HG03469 (cell line): ENCODE measurements around the gene LIPT2.
"Not testable (repeated sequence)": the region's sequence is repeated elsewhere in the genome, so short reads cannot be mapped to it uniquely, and the experiment has no call there.

ENCODE experiments used
- ATAC-seq: cut with Tn5 transposase; IDR thresholded peaks from one replicate; pipeline ENCODE4 v1.9.1; 2021; ENCODE audit warnings: mild to moderate bottlenecking, moderate library complexity, moderate number of reproducible peaks; ENCODE audit not compliant: unreplicated experiment

Gene LIPT2

DNA sequence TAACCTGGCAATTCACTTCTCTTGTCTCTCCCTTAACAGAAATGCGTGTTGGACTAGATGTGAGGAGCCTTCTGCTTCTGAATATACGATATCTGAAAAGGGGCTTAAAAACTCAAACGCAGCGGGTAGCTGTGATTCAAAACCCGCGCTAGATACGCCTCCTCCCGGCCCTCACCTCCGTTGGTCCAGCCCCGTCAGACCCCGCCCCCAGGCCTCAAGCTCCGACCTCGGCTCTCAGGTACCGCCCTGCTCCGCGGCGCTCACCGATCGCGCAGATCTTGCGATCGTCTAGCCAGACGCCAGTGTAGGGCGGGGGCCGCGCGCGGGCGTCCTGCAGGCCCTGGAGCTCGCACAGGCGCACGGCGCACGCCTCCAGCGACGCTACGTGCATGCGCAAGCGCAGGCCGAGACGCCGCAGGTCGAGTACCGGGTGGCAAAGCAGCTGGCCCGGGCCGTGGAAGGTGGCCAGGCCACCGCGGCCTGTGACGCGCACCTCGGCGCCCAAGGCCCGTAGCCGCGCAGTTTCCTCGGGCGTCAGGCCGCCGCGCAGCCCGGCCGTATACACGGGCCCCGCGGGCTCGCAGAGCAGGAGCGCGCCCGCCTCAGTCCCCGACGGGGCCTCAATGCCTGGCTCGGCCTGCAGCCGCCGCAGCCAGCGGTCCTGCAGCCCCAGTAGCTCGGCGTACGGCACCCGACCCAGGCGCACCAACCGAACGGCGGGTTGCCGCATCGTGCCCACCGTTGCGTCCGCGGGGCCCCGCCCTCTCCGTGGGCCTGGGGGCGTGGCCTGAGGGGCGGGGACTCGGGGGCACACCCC lies at the start of gene LIPT2:
Gene LIPT2 (minus strand): TSS at position 751 of the 817 bp plus-strand sequence. CDS start 21 bp downstream, at position 730.
- ATAC-seq: peak; percentile 88

DNA sequence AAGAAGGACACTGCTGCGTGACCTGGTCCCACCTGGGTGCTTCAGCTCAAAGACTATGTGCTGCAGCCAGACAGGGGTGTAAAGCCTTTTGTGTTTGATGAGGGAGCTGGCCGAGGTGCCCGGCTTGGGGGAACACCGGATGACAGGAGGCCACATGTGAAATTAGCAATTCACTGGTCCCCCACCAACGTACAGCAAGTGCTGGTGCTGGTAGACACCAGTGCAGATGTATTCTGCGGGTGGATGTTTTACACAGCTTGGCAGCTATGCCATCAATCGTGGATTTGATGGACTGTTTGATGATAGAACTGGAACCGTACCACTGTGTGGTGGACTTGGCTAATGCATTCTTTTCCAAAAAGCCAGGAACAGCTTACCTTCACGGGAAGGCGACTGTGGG lies 47.9 kb upstream of the LIPT2 start:
- ATAC-seq: no peak

DNA sequence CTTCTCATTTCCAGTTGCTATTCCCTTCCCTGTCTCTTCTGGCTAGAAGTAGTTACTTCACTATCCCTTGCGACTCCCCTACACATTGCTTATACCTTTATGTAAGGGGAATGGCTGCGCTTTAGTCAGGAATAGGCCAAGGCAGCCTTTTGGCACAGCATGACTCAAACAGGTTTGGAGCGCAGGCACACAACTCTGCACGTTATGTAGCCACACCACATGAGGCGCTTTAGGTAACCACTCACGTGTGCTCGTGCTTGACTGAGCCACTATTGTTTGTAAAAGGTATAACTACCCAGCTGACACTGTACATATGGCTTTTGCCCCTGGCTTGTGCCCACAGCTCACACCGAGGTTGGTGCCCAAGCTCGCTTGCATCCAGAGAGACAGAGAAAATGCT lies 46.7 kb upstream of the LIPT2 start:
- no peak for ATAC-seq

DNA sequence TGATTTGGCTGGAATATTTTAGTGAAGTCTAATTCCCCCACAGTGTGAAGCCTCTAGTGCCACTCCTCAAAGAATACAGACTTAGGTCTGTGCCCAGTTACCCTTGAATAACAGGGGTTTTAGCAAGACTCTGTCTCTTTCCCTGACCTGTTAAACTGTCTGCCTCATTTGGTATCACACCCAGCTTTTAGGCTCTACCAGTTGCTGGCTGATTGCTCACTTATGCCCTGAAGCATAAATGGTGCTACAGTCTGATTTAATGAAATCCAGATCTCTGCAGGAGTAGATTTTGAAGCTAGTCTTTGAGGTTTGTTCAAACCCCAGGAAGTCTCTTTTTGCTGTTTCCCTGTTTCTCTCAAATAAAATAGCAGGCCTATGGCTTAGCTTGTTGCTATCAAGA lies 45.2 kb upstream of the LIPT2 start:
- ATAC-seq: no peak

DNA sequence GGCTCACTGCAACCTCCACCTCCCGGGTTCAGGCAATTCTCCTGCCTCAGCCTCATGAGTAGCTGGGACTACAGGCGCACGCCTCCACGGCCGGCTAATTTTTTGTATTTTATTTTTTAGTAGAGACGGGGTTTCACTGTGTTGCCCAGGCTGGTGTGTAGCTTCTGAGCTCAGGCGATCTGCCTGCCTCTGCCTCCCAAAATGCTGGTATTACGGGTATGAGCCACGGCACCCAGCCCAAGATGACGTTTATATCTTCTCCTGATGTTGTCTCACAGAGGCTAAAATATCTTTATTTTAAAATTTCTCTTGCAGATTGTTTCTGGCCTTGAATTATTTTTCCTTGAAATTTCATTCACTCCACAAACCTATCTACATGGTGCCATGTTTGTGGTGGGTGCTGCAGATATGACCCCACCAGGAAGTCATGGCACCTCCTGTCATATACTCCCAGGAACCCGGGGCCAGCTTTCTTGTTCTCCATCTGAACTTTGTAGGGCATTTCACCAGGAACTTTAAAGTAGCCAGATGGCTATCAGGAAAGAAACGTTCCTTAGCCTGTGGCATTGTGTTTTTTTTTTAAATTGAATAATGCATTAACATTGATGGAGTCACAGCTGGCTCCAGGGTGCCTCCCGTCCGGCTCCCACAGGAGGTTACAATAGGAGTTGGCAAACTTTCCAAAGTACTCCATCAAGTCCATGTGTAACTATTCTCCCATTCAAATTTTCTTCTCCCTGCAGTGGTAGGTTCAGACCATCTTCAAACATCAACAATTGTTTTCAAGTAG lies 42.0 kb upstream of the LIPT2 start:
- no peak for ATAC-seq

DNA sequence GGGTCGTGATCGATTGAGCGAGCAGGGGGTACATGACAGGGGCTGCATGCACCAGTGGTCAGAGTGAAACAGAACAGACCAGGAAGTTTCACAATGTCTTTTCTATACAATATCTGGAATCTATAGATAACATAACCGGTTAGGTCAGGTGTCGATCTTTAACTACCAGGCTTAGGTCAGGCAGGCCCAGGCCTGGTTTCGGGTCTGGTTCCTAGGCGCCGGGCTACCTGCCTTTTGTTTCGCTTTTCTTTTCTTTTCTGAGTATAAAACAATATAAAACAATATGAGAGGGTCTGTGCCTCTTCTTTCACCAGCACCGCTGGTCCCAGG lies 41.4 kb upstream of the LIPT2 start:
- not testable (repeated sequence) for ATAC-seq

DNA sequence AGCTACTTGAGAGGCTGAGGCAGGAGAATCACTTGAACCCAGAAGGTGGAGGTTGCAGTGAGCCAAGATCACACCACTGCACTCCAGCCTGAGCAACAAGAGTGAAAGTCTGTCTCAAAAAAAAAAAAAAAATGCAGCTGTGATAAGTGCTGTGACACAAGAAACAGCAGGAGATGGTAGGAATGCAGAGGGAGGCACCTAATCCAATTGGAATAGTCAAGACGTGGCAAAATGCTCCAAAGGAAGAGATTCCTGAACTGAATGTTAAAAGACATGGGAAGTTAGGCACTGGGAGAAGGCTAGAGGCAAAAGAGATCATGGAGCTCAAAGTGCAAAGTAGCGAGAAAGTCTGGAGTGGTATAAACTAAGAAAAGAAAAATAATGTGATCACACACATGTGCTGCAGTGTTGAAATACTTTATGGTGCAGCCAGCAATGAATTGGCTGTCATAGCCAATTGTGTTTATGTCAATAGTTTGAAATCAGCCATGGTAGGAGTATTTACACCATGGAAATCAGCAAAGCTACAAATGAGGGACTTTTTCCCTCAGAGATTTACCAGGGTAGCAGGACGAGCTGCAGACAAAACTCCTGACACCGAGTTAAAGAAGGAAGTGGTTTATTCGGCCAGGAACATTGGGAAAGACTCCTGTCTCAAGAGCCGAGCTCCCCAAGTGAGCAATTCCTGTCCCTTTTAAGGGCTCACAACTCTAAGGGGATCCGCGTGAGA lies 40.9 kb upstream of the LIPT2 start:
- no peak for ATAC-seq

DNA sequence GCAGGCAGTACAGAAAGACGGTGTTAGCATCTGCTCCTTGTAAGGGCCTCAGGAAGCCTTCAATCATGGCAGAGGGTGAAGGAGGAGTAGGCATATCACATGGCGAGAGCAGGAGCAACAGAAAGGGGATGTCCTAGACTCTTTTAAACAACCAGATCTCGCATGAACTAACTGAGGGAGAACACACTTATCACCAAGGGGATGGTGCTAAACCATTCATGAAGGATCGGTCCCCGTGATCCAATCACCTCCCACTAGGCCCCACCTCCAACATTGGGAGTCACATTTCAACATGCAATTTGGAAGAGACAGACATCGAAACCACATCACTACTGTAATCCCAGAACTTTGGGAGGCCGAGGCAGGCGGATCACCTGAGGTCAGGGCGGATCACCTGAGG lies 39.9 kb upstream of the LIPT2 start:
- ATAC-seq: no peak

DNA sequence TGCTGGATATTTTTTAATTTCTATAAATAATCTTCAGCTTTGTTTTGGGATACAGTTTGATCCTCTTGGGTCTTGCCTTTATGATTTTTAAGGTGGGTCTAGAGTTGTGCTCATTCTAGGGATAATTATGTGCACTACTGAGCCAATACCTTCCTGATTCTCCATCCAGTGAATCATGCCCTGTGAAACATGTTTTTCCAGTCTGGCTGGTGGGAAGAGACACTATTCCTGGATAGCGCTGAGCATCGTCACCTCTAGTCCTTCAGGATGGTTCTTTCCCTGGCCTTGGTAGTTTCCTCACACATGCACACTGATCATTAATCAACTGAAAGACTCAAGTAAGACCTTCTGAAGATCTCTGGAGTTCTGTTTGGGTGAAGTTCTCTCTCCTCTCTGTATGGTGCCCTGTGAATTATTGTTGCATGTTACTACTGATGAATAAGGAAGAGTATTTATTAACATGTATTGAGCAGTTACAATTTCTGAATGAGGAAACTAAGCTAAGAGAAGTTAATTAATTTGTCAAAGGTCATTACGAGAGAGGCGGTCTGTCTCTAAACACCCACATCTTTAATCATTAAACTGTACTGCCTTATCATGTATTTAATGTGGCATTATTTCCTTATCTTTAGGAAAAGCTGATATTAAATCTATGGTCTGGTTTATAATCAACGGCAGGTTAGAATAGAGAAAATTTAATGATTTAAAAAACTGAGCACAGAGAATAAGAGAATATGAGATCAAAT lies 39.1 kb upstream of the LIPT2 start:
- no peak for ATAC-seq

DNA sequence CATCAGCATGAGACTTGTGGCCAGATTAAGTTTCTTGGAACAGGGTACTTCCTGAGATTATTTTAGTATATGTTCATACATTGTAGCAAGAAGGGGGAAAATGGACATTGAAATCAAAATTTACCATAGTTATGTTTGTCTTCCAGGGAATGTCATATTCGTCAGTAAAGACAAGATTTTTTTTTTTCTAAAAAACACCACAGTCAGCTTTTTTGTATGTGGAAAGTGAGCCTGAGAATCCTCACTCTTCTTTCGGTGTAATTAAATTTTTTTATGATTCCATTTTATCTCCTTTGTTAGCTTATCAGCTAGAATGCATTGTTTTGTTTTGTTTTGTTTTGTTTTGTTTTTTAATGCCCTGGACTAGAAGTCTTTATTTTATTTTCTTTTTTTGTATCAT lies 31.5 kb upstream of the LIPT2 start:
- no peak for ATAC-seq

DNA sequence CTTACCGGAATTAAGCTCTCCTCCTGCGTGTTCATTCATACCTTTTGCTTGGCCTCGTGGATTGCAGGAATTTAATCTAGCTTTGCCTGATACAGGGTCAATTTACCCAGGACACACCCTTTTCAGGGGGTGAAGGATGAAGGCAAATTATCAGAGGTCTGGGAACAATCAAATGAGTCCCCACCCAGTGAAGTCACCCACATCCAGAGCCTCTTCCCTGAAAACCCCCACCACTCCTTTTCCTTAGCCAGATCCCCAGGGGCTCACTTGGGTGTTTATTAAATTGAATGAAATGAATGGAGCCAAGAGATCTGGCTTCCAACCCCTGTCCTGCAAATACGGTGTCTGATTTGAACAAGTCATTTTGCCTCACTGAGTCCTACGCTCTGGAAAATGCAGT lies 31.0 kb upstream of the LIPT2 start:
- no peak for ATAC-seq

DNA sequence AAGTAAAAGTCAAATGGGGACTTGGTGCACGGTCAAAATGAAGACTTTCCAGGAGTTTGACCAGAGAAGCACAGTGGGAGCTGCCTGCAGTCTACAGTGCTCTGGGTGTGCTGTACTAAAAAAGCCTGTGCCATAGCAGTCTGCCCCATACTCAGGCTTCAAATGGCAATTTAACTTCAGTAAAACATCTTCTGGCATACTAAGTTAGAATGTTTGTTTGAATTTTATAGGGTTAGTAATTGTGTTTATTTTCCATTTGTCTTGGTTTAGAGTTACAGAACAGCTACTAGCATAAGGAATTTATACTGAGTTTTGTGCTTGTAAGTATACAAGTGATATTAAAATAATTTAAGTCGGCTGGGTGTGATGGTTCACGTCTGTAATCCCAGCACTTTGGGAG lies 29.3 kb upstream of the LIPT2 start:
- ATAC-seq: no peak

DNA sequence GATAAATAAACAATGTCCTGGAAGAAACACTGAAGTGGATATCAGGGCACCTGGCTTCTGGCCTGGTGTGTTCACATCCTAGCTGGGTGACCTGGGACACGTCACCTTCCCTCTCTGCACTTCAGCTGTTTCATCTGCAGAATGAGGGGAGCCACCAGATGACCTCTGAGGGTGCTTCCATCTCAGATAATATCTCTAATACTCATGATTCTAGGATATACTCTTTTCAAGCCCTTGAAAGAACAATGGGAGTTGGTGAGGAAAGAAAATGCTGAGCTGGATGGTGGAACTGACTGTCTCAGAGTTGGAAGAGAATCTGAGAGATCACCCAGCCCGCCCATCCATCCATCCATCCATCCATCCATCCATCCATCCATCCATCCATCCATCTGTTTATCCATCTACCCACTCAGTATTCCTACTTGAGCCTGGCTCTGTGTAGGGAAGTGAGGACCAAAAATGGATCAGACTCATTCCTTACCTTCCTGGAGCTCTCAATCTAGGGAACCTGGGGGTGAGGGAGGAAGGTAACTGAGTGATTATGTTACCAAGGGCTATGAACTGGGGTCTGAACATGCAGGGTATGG lies 28.2 kb upstream of the LIPT2 start:
- ATAC-seq: no peak

DNA sequence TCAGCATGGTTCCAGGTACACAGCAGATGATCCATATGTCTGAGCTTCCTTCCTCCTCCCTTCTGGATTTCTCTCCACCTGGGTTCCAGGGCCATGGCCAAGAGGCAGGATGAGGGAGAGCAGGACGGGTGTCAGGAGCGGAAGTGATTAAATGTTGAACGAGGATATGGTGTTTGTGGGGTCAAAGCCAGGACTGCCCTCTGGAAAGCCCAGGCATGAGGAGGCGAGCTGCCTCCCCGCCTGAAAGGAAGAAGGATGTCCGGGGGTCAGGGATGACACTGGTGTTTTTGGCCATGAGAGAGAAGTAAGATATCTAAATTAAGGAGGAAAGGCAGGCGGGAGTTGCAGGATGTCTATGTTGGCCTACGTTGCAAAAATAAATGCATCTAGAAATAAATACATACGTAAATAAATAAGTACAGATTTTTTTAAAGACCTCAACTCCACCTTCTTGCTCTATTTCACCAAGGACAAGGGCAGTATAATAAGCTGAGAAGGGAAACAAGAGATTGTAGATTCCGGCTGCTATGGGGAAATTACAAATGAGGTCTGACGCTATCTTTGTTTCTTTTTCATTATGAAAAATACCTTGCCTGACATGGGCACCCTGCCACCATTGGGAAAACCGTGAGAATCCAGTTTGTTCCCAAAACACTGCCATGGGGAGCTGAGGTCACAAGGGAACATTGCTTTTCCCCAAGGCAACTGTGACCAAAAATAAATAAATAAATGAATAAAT lies 27.6 kb upstream of the LIPT2 start:
- no peak for ATAC-seq

DNA sequence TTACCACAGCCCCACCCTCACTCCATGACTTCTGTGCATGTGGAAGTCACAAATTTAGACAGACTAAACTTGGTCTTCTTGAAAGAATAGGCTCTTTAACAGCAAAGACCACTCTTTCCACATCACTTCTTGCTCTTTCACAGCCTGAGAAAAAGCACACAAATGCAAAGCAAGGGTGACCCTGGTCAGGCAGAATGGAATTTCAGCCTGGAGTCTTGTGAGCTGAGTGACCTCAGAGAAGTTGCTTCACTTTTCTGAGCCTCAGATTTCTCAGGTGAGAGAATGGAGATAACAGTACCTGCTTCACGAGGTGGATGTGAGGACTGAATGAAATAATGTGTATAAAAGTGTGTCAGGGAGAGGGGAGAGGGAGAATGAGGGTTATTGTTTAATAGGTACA lies 26.8 kb upstream of the LIPT2 start:
- no peak for ATAC-seq

DNA sequence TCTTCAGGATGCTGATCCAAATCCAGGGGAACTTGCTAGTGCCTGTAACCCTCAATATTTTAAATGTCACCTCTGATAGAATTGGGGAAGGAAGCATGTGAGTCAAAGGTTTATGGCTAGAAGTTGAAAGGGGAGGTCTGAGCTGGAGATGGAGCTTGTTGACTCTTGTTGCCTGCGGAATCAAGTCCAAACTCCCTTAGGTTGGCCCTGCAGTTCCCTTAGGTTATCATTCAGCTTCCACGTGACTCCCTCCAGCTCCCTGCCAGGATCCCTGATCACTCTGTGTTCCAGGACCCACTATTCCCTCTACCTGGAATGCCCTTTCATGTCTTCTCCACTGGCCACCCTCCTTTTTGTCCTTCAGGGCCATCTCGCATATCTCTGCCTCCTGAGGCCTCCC lies 26.2 kb upstream of the LIPT2 start:
- ATAC-seq: no peak

DNA sequence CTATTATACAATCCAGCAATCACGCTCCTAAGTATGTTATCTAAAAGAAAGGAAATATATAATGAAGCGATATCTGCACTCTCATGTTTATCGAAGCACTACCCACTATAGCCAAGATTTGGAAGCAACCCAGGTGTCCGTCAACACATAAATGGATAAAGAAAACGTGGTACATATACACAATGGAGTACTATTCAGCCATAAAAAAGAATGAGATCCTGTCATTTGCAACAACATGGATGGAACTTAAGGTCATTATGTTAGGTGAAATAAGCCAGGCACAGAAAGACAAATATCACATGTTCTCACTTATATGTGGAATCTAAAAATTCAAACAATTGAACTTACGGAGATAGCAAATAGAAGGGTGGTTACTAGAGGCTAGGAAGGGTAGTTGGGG lies 24.1 kb upstream of the LIPT2 start:
- not testable (repeated sequence) for ATAC-seq

DNA sequence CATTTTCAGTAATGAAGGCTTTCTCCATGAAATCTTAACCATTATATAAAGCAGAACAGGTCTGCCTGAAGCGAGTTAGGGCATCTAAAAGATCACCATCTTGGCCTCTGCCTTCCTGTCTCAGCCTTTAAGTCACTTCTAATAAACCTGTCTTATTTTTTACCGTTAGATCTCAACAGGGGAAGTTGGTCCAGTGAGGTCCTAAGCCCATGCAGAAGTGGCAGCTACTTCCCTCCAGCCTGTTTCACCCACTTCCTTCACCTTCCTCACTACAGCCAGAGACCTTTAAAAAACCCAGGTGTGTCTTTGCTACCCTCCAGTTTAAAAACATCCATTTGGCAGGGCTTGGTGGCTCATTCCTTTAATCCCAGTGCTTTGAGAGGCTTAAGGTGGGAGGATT lies 14.1 kb upstream of the LIPT2 start:
- ATAC-seq: no peak

DNA sequence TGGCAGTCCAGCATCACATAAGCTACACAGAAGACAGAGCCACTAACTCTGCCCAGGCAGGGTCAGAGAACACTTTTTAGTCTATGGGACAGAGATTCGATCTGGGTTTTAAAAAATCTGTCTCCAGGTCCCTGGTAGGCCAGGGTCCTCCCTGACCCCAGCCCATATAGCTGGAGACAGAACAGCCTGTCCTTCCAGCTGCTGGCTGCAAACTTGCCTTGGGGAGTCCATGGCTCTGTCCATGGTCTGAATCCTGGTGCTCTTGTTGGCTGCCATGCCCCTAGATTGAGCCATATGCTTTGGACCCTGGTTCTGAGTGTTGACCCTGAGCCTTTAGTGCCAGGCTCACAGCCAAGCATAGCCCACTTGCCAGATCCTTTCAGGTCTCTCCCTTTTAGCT lies 13.3 kb upstream of the LIPT2 start:
- no peak for ATAC-seq

DNA sequence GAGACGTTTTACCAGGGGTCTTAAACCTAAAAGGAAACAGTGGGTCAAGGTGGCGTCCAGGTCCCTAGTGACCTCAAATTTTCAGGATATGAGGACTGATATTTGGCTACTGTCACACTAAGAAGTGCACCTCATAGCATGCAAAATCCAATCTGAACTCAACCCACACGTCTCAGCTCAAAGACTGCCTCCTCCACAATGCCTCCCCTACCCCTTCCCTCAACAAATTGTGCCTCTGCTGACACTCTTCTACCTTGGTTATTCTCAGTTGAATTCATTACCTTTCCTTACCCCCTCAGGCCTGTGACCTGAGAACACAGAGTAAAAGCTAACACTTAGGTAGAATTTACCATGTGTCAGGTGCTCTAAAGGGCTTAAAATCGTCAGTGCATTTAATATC lies 12.4 kb upstream of the LIPT2 start:
- ATAC-seq: no peak
